HG02852 (cell line): ENCODE data around the gene CES2.
"Not testable (repeated sequence)": the region's sequence is repeated elsewhere in the genome, so short reads cannot be mapped to it uniquely, and the experiment has no call there.

ENCODE experiments used
- ATAC-seq: cut with Tn5 transposase; IDR thresholded peaks from one replicate; pipeline ENCODE4 v1.9.1; 2021; ENCODE audit warnings: mild to moderate bottlenecking, moderate library complexity; ENCODE audit not compliant: unreplicated experiment

Gene CES2, protein sequence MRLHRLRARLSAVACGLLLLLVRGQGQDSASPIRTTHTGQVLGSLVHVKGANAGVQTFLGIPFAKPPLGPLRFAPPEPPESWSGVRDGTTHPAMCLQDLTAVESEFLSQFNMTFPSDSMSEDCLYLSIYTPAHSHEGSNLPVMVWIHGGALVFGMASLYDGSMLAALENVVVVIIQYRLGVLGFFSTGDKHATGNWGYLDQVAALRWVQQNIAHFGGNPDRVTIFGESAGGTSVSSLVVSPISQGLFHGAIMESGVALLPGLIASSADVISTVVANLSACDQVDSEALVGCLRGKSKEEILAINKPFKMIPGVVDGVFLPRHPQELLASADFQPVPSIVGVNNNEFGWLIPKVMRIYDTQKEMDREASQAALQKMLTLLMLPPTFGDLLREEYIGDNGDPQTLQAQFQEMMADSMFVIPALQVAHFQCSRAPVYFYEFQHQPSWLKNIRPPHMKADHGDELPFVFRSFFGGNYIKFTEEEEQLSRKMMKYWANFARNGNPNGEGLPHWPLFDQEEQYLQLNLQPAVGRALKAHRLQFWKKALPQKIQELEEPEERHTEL

DNA sequence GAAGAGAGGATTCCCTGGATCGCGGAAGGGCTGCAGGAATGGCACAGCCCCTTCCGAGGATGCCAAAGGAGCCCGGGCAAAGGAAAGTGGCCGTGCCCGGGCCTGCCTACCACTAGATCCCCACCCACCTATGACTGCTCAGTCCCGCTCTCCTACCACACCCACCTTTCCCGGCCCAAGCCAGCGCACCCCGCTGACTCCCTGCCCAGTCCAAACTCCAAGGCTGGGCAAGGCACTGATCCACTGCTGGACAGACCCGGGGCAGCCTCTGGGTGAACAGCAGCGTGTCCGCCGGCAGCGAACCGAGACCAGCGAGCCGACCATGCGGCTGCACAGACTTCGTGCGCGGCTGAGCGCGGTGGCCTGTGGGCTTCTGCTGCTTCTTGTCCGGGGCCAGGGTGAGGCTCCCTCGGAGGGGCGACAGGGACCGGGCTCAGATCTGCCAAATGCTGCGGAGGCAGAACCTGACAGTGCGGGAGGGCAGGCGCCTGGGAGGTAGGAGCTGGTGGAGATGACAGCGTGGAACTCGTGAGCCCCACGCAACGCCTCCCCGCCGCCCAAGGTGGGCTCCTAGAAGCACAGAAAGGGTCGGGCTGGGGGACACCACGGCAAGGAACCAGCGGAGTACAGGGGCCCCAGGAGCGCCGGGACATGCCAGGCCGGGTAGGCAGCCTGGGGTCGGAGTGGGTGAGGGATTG, at the start of gene CES2:
Gene CES2 (plus strand): TSS at position 203 of the 698 bp plus-strand sequence. CDS start 120 bp downstream, at position 323.
- ATAC-seq, result no peak

DNA sequence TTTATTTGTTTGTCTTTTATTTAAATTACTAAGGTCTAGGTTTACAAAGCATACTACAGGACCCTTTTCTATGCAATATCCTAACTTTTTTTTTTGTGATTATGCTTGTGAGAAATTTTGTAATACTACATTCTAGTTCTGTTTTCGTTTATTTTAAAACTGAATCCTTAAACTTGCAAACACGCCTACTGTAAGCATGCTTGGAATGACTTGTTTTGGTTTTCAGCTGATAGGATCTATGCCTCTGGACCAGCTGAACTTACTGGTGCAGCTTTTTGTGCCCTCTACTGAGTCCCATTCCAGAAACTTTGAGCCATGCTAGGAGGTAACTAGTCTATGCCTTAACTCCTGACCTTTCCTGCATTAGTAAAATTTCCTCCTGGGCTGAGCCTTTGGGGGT, 49.0 kb upstream of the CES2 start:
- ATAC-seq, result no peak

DNA sequence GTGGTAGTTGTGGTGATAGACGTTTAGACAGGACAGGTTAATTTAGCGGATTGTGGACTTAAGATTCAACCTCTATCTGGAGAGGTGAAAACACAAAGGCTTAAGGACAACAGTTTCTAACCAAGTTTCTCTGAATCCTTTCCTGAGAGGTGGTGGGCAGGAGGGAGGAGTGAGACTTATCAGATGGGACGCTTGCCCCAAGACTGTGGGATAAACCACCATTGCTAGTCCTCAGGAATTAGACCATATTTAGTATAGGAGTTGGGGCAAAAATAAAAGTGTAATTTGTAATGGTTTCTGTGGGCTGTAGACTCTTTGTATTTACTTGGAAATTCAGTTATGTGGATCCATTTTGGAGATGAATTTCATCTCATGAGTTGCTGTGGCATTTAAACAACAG, 48.4 kb upstream of the CES2 start:
- ATAC-seq, result no peak

DNA sequence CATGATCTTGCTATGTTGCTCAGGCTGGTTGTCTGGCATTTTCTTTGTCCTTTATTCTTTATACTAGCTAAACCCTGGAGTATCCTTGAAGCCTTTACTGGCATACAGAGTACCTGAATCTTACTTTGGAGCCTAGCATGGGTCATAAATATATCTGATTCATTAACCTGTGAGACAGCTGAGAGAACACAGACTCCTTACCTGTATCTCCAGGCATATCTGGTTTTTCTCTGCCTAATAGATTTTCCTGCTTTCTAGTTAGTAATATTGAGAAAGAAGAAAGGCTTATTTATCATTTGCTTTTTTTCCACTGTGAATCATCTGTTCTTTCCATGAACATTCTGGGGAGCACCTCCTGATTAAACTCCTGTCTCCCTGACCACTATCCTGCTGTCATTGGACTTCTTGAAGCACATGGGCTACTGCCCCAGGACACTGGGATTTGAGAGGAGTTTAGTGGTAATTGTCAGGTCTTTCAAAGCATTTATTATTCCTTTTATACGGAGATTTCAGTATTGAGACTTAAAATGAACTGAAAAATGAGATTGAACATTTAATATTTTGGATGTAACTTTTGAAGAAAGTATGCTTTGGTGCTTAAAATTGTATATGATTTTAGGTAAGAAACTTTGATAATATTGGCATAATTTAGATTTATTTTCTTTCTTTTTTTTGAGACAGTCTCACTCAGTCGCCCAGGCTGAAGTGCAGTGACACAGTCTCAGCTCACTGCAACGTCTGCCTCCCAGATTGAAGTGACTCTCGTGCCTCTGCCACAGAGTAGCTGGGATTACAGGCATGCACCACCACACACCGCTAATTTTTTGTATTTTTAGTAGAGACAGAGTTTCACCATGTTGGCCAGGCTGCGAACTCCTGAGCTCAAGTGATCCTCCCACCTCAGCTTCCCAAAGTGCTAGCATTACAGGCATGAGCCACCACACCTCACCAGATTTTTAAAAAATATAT, 46.4 kb upstream of the CES2 start:
- ATAC-seq, result no peak

DNA sequence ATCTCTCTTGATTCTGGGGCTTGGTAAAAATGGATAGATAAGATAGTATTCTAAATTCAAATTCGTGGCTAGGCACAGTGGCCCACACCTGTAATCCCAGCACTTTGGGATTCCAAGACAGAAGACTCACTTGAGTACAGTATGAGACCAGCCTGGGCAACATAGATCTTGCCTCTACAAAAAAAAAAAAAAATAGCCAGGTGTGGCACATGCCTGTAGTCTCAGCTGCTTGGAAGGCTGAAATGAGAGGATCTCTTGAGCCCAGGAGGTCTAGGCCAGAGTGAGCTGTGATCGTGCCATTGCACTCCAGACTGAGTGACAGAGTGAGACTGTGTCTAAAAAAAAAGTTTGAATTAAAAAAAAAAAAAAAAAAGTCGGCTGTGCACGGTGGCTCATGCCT, 45.7 kb upstream of the CES2 start:
- no peak for ATAC-seq

DNA sequence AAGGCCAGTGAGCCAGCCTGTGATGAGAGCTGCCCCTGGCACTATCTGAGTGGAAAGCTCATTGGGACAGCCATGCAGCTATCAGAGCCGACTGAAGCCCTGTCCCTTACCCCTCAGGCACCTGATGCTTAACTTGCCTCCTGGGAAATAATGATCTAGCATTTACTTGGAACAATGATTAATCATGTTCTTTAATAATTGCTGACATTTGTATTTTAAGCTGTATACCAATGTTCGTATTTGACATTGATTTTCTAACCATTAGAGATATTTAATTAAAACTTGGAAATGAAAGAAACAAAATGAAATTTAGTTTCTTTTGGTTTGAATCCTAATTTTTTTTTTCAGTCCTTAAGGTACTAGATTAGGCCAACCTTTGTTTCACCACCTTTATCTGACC, 44.5 kb upstream of the CES2 start:
- ATAC-seq, result no peak

DNA sequence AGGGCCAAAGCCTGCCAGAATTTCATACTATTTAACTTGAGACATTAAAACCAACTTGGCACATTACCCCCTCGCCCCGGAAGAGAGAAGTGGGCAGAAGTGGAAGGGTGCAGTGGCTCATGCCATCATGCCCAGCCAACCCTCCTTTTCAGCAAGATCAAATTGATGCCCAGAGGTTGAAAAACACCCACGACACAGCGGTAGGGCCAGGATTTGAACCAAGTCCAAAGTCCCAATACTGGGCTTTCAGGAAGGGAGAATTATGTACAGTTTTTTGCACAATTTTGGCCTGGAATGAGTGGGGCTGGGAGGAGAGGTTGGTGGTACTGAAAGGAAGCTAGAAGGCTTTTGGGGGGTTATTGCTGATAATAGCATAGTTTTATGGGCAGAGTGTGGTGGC, 44.0 kb upstream of the CES2 start:
- no peak for ATAC-seq

DNA sequence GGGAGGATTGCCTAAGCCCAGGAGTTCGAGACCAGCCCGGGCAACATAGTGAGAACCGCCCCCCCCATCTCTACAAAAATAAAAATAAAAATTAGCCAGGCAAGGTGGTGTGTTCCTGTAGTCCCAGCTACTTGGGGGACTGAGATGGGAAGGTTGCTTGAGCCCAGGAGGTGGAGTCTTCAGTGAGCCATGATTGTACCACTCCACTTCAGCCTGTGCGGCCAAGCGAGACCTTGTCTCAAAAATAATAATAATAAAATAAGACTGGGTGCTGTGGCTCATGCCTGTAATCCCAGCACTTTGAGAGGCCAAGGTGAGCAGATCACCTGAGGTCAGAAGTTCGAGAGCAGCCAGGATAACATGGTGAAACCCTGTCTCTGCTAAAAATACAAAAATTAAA, 43.5 kb upstream of the CES2 start:
- no peak for ATAC-seq

DNA sequence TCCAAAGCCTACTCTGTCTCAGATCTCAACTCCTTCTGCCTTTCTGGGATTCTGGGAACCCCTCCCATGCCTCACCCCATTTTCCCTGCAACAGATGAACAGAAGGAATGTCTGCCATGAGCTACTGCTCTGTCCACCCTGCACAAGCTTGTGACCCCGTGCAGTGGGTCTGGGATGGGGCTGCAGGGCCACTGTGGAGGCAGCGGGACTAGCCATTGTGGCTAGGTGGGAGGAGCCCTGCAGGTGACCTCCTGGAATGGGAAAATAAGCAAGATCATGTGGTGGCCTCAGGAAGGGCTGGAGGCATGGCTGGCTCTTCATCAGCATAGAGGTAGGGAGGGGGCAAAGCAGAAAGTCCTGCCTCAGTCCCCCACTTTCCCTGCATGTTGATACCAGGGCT, 41.3 kb upstream of the CES2 start:
- ATAC-seq, result no peak

DNA sequence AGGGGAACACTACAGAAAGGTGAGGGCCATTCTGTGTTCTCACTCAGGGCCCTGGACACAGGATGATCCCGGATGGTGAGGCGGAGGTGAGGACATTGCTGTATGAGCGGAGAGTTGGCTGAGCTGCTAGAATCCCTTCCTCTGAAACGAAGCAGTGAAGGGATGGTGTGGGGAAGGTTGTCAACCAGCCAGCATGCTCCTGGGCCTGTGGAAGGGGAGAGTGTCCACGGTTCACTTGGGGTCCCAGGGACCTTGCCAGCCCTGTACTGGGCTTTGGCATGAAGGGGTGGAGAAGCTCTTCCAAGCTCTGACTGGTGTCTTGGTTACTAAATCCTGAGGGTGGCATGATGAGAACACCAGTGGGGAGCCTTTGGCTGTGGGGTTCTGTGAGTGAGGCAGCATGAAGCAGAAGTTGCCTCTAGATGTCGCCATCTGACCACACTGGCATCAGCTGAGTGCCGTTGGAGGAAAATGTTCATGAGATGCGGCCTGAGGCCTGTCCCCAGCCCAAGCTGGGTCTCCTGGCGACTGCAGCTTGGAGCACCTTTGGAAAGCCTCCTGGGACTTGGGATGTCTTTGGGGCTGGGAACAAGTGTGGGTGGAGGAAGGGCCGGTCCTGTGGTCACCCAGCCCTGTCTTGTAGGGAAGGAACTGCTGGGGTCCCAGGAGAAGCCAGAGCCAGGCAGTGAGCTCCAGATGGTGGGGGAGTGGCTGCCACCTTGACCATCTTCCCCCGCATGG, 40.2 kb upstream of the CES2 start:
- no peak for ATAC-seq

DNA sequence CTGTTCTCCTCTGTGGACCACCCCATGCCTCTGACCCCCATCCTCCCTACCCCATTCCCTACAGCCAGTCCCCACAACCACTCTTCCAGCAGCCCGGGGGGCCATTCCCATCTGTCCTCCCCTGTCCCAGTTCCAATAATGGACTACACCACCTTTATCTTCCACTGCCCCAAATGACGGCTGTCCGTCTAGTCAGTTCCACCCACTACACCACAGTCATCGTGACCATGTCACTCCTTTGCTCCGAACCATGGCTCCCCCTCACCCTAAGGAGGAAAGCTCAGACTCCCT, 39.7 kb upstream of the CES2 start:
- ATAC-seq, result no peak

DNA sequence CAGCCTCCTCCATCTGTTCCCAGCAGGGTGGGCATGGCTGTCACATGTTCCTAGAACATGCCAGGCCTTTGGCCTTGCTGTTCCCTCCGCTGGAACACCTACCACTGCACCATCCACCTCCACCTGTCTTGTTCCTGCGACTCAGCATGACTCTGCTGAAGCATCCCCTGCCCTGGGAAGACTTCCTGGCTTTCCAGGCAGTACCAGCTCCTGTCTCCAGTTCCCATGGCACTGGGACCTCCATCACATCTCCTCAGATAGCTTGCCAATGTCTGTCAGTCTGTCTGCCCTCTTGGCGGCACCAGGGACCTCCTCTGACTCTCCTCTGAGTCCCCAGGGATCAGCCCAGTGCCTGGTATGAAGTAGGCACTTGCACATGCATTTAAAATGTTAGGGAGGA, 39.3 kb upstream of the CES2 start:
- no peak for ATAC-seq

DNA sequence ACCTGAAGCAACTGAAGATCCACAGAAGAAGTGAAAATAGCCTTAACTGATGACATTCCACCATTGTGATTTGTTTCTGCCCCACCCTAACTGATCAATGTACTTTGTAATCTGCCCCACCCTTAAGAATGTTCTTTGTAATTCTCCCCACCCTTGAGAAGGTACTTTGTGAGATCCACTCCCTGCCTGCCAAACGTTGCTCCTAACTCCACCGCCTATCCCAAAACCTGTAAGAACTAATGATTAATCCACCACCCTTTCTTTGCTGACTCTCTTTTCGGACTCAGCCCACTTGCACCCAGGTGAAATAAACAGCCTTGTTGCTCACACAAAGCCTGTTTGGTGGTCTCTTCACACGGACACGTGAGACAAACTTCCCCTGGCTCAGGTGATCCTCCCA, 38.6 kb upstream of the CES2 start:
- not testable (repeated sequence) for ATAC-seq

DNA sequence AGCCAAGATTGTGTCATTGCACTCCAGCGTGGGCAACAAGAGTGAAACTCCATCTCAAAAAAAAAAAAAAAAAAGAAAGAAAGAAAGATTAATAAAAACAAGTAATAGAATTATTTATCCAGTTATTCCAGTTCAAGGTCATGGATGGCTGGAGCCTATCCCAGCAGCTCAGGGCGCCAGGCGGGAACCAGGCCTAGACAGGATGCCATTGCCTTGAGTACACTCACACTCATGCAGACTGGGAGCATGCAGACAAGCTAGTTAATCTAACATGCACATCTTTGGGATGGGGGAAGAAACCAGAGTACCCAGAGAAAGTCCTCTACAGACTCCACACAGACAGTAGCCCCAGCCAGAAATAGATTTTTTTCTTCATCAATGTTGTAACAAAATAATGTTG, 37.1 kb upstream of the CES2 start:
- ATAC-seq, result no peak

DNA sequence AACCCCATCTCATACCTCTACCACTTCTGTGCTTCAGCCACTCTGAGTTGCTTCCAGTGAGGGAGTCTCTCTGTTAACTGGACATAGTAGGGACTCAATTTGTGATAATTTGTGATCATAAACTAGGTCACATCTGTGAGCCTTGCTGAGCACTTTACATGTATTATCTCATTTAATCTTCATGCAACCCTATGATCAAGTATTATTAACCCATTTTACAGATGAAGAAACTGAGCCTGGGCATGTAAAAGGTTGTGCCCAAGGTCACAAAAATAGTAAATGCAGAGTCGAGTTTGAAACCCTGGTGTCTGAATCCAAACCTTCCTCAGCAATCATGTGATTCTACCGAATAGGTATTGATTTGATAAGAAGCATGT, 36.4 kb upstream of the CES2 start:
- ATAC-seq, result no peak

DNA sequence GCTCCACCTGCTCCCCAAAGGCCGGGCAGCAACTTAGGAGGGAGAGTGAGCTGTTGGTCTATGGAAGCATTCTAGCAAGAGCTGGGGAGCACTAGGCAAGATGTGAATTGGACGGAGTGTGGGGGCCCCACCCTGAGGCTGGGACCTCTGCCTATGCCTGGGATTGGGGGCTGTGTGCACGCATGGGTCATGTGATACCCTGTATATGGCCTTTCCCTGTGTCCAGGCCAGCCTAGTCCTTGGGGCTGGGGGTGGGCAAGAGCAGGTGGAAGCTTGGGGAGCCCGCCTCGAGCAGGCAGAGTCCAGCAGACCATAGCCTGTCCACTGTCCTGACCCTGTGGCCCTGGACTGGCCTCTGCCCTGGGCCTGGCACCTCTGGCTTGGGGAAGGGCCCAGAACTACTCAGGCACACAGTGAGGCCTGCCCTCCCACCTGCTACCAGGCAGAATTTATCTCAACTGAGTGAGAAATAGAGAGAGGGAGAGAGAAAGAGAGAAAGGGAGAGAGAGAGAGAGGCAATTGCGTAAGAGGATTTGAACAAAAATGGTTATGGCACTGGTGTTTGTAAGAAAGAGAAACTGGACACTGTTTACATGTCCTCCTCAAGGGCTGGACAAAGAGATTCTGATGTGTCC, 35.9 kb upstream of the CES2 start:
- no peak for ATAC-seq

DNA sequence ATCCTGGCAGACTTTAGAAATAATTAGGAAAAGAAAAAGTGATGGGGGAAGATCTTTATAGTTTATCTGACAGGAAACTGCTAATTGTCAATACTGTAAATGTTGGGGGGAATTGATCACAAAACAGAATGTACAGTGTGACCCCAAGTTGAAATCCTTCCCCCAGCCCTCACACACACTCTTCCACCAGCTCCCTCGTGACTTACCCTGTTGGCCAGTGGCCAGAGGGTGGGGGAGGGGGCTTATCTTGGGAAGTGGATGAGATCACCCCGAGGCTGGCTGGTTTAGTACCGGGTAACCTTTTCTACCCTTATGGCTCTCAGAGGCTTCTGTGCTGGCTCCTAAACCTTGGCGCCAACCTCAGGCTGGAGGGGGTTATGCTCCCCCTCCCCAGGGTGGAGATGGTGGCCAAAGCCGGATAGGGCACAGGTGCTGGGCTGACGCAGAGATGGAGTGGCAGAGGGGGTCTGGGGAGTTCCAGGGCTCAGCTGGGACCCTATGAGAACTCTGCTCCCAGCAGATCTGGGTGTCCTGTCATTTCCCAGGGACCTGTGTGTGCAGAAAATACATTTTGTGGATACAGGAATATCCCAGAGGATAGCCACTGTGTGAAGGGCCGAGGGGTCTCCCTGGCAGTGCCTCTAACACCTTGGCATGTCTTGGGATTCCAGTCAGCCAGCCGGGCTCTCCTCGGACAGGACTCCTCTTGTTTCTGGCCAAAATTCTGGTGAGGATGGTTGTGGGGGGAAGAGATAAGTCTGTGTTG, 35.2 kb upstream of the CES2 start:
- no peak for ATAC-seq

DNA sequence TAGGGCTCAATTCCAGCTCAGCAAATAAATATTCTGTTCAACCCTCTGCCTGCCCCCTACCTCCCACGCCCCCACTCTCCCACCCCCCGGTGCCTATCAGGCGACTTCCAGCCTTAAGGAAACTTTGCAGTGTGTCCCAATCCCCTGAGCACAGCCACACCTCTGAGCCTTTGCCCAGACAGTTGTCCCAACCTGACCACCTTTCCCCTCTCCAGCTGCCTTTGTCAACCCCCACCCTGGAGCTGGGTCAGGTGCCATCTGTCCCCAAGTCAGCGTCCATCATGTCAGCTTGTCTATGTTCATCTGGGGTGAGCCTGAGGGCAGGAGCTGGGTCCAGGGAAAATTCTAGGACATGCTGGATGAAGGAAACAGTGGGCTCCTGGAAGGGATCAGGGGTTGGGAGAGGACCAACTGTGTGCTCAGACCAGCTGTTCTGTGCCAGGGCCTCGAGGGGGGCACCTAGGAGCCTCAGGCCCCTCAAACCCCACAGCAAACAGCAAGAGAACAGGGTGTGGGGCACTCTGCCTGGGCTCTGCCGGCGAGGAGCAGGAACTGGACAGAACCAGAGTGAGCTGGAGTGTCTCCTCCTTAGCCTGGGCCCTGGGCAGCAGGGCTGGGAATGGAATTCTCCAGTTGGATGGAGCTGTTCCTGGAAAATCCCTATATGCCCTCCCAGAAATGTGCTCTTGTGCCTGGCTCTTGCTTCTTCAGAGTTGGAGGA, 34.4 kb upstream of the CES2 start:
- no peak for ATAC-seq

DNA sequence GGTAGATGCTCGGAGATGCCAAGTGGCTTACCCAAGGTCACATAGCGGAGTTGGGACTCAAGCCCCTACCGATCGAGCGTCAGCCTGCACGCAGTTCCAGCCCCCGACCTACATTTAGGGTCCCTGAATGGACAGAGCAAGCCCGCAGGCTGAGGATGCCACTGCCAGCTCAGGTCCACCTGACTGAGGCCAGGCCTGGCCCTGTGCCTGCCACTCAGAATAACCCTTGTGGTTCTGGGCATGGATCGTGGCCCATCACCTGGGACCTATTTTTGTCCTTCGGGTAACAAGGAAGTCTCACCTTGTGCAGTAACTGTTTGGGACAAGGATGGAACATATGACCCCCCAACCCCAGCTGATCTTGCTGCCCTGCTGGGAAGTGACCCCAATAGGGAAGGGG, 33.7 kb upstream of the CES2 start:
- ATAC-seq, result no peak
